HL-60 (cell line): ENCODE results near the gene TGFBR1.

Experiments
- DNase-seq, 2 experiments: peaks; one replicate each; pipeline ENCODE4 v3.0.0-alpha.2; 2010 to 2020; ENCODE audit warnings: low read depth in 1 of 2, low spot score in 1 of 2
- H3K27ac ChIP-seq: fragments of 250-450 bp; sonication (Bioruptor Pico); replicated peaks from 2 replicates; pipeline ENCODE4 v1.5.1; 2020; ENCODE audit warnings: mild to moderate bottlenecking, moderate library complexity
- H3K27me3 ChIP-seq: fragments of 250-450 bp; sonication (Bioruptor Pico); 2 replicates; pipeline ENCODE4 v1.5.1; 2021; ENCODE audit warnings: mild to moderate bottlenecking, moderate library complexity; ENCODE audit not compliant: insufficient read depth, poor library complexity, severe bottlenecking
- H3K4me3 ChIP-seq: replicated peaks from 2 replicates; pipeline ENCODE4 v1.5.1; 2011; ENCODE audit warnings: mild to moderate bottlenecking, control low read depth, low read length; ENCODE audit not compliant: insufficient read depth
- CTCF ChIP-seq: IDR thresholded peaks from one replicate; pipeline ENCODE4 v1.5.1; 2011; ENCODE audit warnings: low read length, control low read depth, inconsistent platforms; ENCODE audit not compliant: insufficient read depth
- GABPA ChIP-seq: IDR thresholded peaks from 2 replicates; pipeline ENCODE4 v1.6.1; 2012; ENCODE audit warnings: low read depth
- POLR2AphosphoS5 ChIP-seq: IDR thresholded peaks from 2 replicates; pipeline ENCODE4 v1.6.1; 2012; ENCODE audit warnings: low read depth
- SPI1 ChIP-seq: IDR thresholded peaks from 2 replicates; pipeline ENCODE4 v1.6.1; 2012; ENCODE audit warnings: low read depth, mild to moderate bottlenecking, borderline replicate concordance
- TF ChIP-seq, protein P1 (sequence below): IDR thresholded peaks from 2 replicates; pipeline ENCODE4 v1.6.1; 2012; ENCODE audit warnings: low read depth; ENCODE audit not compliant: insufficient replicate concordance

Gene TGFBR1

GRCh38 chr9:99135456-99135855 is 30.5 kb downstream of the TGFBR1 start:
- TF ChIP-seq, protein P1, sequence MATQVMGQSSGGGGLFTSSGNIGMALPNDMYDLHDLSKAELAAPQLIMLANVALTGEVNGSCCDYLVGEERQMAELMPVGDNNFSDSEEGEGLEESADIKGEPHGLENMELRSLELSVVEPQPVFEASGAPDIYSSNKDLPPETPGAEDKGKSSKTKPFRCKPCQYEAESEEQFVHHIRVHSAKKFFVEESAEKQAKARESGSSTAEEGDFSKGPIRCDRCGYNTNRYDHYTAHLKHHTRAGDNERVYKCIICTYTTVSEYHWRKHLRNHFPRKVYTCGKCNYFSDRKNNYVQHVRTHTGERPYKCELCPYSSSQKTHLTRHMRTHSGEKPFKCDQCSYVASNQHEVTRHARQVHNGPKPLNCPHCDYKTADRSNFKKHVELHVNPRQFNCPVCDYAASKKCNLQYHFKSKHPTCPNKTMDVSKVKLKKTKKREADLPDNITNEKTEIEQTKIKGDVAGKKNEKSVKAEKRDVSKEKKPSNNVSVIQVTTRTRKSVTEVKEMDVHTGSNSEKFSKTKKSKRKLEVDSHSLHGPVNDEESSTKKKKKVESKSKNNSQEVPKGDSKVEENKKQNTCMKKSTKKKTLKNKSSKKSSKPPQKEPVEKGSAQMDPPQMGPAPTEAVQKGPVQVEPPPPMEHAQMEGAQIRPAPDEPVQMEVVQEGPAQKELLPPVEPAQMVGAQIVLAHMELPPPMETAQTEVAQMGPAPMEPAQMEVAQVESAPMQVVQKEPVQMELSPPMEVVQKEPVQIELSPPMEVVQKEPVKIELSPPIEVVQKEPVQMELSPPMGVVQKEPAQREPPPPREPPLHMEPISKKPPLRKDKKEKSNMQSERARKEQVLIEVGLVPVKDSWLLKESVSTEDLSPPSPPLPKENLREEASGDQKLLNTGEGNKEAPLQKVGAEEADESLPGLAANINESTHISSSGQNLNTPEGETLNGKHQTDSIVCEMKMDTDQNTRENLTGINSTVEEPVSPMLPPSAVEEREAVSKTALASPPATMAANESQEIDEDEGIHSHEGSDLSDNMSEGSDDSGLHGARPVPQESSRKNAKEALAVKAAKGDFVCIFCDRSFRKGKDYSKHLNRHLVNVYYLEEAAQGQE, result no peak
- TF ChIP-seq GABPA (no peak), SPI1 (no peak), POLR2AphosphoS5 (no peak), CTCF (no peak)
- Histone ChIP-seq H3K27ac (no peak overlapping the region), H3K27me3 (no peaks in the 10 kb centered on the region), H3K4me3 (no peak overlapping the region)
- no peak for DNase-seq

- H3K27me3 ChIP-seq, result no peaks in the 10 kb centered on the region
- no peak overlapping the region for H3K4me3 ChIP-seq
- no peak overlapping the region for H3K27ac ChIP-seq
- DNase-seq, result peak in 1 of 2 experiments; percentile 52
- TF ChIP-seq POLR2AphosphoS5, result no peak
- no peak for TF ChIP-seq GABPA
- no peak for TF ChIP-seq SPI1
- TF ChIP-seq, protein P1, result no peak
- no peak for TF ChIP-seq CTCF
These were observed 32.3 kb downstream of the TGFBR1 start for GRCh38 chr9:99137225-99137624.

DNA sequence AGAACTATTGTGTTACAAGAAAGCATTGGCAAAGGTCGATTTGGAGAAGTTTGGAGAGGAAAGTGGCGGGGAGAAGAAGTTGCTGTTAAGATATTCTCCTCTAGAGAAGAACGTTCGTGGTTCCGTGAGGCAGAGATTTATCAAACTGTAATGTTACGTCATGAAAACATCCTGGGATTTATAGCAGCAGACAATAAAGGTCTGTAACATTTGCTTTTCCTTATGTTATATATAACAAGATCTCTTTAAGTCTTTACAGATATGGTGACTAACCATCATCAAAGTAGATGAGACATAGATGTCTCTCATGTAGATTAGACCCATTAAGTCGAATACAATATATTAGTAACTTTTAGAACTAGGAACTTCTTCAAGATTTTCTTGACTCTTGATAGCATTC is 33.0 kb downstream of the TGFBR1 start:
- DNase-seq, result no peak
- H3K27ac ChIP-seq, result no peak overlapping the region
- H3K4me3 ChIP-seq, result no peak overlapping the region
- TF ChIP-seq CTCF, result no peak
- TF ChIP-seq POLR2AphosphoS5, result no peak
- TF ChIP-seq GABPA, result no peak
- no peak for TF ChIP-seq SPI1
- TF ChIP-seq, protein P1, result no peak
- H3K27me3 ChIP-seq, result no peaks in the 10 kb centered on the region
